T-helper 2 cell treated with Interferon-gamma antibody and Interleukin-4, amounts not matched to agents 5 μg/mL and 100 μg/mL, for 36 hours (primary cell): ENCODE results near the gene STAU1.
"Not testable (repeated sequence)": the region's sequence is repeated elsewhere in the genome, so short reads cannot be mapped to it uniquely, and the experiment has no call there.

Experiments
- DNase-seq: peaks from one replicate; pipeline ENCODE4 v3.0.0; 2021; ENCODE audit warnings: low spot score
- H3K27ac Mint-ChIP-seq: one replicate; pipeline ENCODE4 v1.8.0; 2021; ENCODE audit warnings: mild to moderate bottlenecking, mixed read lengths
- H3K27me3 Mint-ChIP-seq: one replicate; pipeline ENCODE4 v1.8.0; 2021; ENCODE audit warnings: low read depth, mixed read lengths
- H3K36me3 Mint-ChIP-seq: one replicate; pipeline ENCODE4 v1.8.0; 2021; ENCODE audit warnings: low read depth, mixed read lengths
- H3K4me1 Mint-ChIP-seq: one replicate; pipeline ENCODE4 v1.8.0; 2021; ENCODE audit warnings: low read depth, mixed read lengths
- H3K4me3 Mint-ChIP-seq: one replicate; pipeline ENCODE4 v1.8.0; 2022; ENCODE audit warnings: mild to moderate bottlenecking, moderate library complexity, mixed read lengths
- H3K9me3 Mint-ChIP-seq: one replicate; pipeline ENCODE4 v1.8.0; 2021; ENCODE audit warnings: mixed read lengths

The STAU1 gene

GRCh38 chr20:49146442-49147225, 41.5 kb downstream of the STAU1 start:
- no peaks in the 10 kb centered on the region for H3K27me3 Mint-ChIP-seq
- H3K4me1 Mint-ChIP-seq, result peaks cover 9% of the 10 kb centered on the region
- H3K4me3 Mint-ChIP-seq, result no peak overlapping the region
- H3K27ac Mint-ChIP-seq, result no peak overlapping the region
- no peaks in the 10 kb centered on the region for H3K9me3 Mint-ChIP-seq
- H3K36me3 Mint-ChIP-seq, result peaks cover 45% of the 10 kb centered on the region
- no peak for DNase-seq

GRCh38 chr20:49140834-49141233, 47.3 kb downstream of the STAU1 start:
- H3K4me1 Mint-ChIP-seq, result peaks cover 12% of the 10 kb centered on the region
- no peak overlapping the region for H3K4me3 Mint-ChIP-seq
- H3K27ac Mint-ChIP-seq, result no peak overlapping the region
- no peak for DNase-seq
- H3K9me3 Mint-ChIP-seq, result no peaks in the 10 kb centered on the region
- H3K27me3 Mint-ChIP-seq, result no peaks in the 10 kb centered on the region
- peaks cover 30% of the 10 kb centered on the region for H3K36me3 Mint-ChIP-seq

GRCh38 chr20:49140411-49140810, 47.7 kb downstream of the STAU1 start:
- Mint-ChIP-seq H3K27me3 (no peaks in the 10 kb centered on the region), H3K4me1 (peaks cover 12% of the 10 kb centered on the region), H3K36me3 (peaks cover 31% of the 10 kb centered on the region), H3K27ac (peak overlapping the region; percentile 31), H3K4me3 (no peak overlapping the region), H3K9me3 (no peaks in the 10 kb centered on the region)
- no peak for DNase-seq

- Mint-ChIP-seq H3K4me1 (peaks cover 3% of the 10 kb centered on the region), H3K36me3 (peaks cover 31% of the 10 kb centered on the region), H3K4me3 (no peak overlapping the region), H3K9me3 (no peaks in the 10 kb centered on the region), H3K27me3 (no peaks in the 10 kb centered on the region), H3K27ac (peak overlapping the region; percentile 26)
- no peak for DNase-seq
These were observed 49.7 kb downstream of the STAU1 start for GRCh38 chr20:49138431-49138830.

- no peak for DNase-seq
- Mint-ChIP-seq H3K4me1 (peaks cover 3% of the 10 kb centered on the region), H3K27ac (no peak overlapping the region), H3K27me3 (no peaks in the 10 kb centered on the region), H3K4me3 (no peak overlapping the region), H3K36me3 (peaks cover 28% of the 10 kb centered on the region), H3K9me3 (no peaks in the 10 kb centered on the region)
These were observed 51.1 kb downstream of the STAU1 start for GRCh38 chr20:49136817-49137571.

- not testable (repeated sequence) for H3K4me3 Mint-ChIP-seq, H3K9me3 Mint-ChIP-seq, H3K27ac Mint-ChIP-seq, H3K27me3 Mint-ChIP-seq, H3K4me1 Mint-ChIP-seq, DNase-seq
- H3K36me3 Mint-ChIP-seq, result peaks cover 37% of the 10 kb centered on the region
These were observed 53.3 kb downstream of the STAU1 start for GRCh38 chr20:49134797-49135196.

- peaks cover 34% of the 10 kb centered on the region for H3K36me3 Mint-ChIP-seq
- H3K27me3 Mint-ChIP-seq, result no peaks in the 10 kb centered on the region
- no peak overlapping the region for H3K27ac Mint-ChIP-seq
- no peaks in the 10 kb centered on the region for H3K9me3 Mint-ChIP-seq
- no peak for DNase-seq
- no peak overlapping the region for H3K4me3 Mint-ChIP-seq
- peaks cover 1% of the 10 kb centered on the region for H3K4me1 Mint-ChIP-seq
These were observed 54.6 kb downstream of the STAU1 start for GRCh38 chr20:49133571-49133970.

GRCh38 chr20:49132995-49133478, 55.1 kb downstream of the STAU1 start:
- no peak overlapping the region for H3K27ac Mint-ChIP-seq
- DNase-seq, result no peak
- H3K27me3 Mint-ChIP-seq, result no peaks in the 10 kb centered on the region
- H3K4me1 Mint-ChIP-seq, result peaks cover 1% of the 10 kb centered on the region
- H3K9me3 Mint-ChIP-seq, result no peaks in the 10 kb centered on the region
- H3K4me3 Mint-ChIP-seq, result no peak overlapping the region
- H3K36me3 Mint-ChIP-seq, result peaks cover 34% of the 10 kb centered on the region

- DNase-seq, result no peak
- Mint-ChIP-seq H3K27ac (no peak overlapping the region), H3K4me3 (no peak overlapping the region), H3K4me1 (no peaks in the 10 kb centered on the region), H3K36me3 (peaks cover 61% of the 10 kb centered on the region), H3K27me3 (no peaks in the 10 kb centered on the region), H3K9me3 (no peaks in the 10 kb centered on the region)
These were observed 64.2 kb downstream of the STAU1 start for GRCh38 chr20:49123982-49124381.

GRCh38 chr20:49122920-49123319, 65.2 kb downstream of the STAU1 start:
- Mint-ChIP-seq H3K4me1 (no peaks in the 10 kb centered on the region), H3K27ac (no peak overlapping the region), H3K27me3 (no peaks in the 10 kb centered on the region), H3K9me3 (no peaks in the 10 kb centered on the region), H3K36me3 (peaks cover 66% of the 10 kb centered on the region), H3K4me3 (no peak overlapping the region)
- no peak for DNase-seq

- Mint-ChIP-seq H3K4me3 (no peak overlapping the region), H3K9me3 (no peaks in the 10 kb centered on the region), H3K4me1 (peaks cover 2% of the 10 kb centered on the region), H3K27me3 (no peaks in the 10 kb centered on the region), H3K27ac (peak overlapping the region; percentile 28), H3K36me3 (peaks cover 68% of the 10 kb centered on the region)
- no peak for DNase-seq
These were observed 68.1 kb downstream of the STAU1 start for GRCh38 chr20:49119988-49120387.

GRCh38 chr20:49118307-49118706, 69.8 kb downstream of the STAU1 start:
- Mint-ChIP-seq H3K4me3 (no peak overlapping the region), H3K4me1 (peaks cover 7% of the 10 kb centered on the region), H3K9me3 (no peaks in the 10 kb centered on the region), H3K27me3 (no peaks in the 10 kb centered on the region), H3K36me3 (peaks cover 68% of the 10 kb centered on the region), H3K27ac (no peak overlapping the region)
- no peak for DNase-seq

- H3K36me3 Mint-ChIP-seq, result peaks cover 64% of the 10 kb centered on the region
- H3K4me3 Mint-ChIP-seq, result no peak overlapping the region
- H3K4me1 Mint-ChIP-seq, result peaks cover 7% of the 10 kb centered on the region
- no peaks in the 10 kb centered on the region for H3K9me3 Mint-ChIP-seq
- H3K27ac Mint-ChIP-seq, result no peak overlapping the region
- H3K27me3 Mint-ChIP-seq, result no peaks in the 10 kb centered on the region
- DNase-seq, result no peak
These were observed 72.6 kb downstream of the STAU1 start for GRCh38 chr20:49115564-49115963.

- Mint-ChIP-seq H3K4me1 (peaks cover 7% of the 10 kb centered on the region), H3K36me3 (peaks cover 49% of the 10 kb centered on the region), H3K9me3 (no peaks in the 10 kb centered on the region), H3K27ac (peak overlapping the region; percentile 28), H3K4me3 (no peak overlapping the region), H3K27me3 (no peaks in the 10 kb centered on the region)
- DNase-seq, result no peak
These were observed 75.4 kb downstream of the STAU1 start for GRCh38 chr20:49112596-49113274.
